Activated CD4-positive, alpha-beta T cell treated with anti-CD3 and anti-CD28 coated beads for 4 hours (primary cell): Measurements from ENCODE around the gene MTG2.
"Not testable (repeated sequence)": the region's sequence is repeated elsewhere in the genome, so short reads cannot be mapped to it uniquely, and the experiment has no call there.

ENCODE experiments used
- DNase-seq, 2 donors: peaks; one replicate each; pipeline ENCODE4 v3.0.0-alpha.2; 2020

The MTG2 gene

DNA sequence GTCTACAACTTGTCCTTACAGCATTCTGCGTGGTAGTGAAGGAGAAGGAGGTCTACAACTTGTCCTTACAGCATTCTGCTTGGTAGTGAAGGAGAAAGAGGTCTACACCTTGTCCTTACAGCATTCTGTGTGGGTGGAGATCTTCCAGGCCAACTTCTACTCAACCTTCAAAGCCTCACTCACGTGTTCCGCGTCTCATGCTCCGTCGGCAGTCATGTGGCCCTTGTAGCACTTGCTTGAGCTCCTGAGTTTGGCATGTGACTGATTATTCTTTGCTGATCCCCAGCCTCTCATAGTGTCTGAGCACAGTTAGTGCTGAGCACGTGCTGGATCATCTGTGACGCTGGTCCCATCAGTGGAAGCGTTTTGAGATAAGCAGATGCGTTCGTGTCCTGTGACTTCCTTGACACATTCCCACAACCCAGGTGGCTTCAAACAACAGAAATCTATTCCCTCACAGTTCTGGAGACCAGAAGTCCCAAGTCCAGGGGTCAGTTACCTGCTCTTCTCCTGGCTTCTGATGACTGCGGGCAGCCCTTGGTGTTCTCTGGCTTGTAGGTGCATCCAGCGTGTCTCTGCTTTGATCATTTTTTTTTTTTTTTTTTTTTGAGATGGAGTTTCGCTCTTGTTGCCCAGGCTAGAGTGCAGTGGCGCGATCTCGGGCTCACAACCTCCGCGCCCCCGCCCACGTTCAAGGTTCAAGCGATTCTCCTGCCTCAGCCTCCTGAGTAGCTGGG, 36.6 kb upstream of the MTG2 start:
- DNase-seq: no peak

DNA sequence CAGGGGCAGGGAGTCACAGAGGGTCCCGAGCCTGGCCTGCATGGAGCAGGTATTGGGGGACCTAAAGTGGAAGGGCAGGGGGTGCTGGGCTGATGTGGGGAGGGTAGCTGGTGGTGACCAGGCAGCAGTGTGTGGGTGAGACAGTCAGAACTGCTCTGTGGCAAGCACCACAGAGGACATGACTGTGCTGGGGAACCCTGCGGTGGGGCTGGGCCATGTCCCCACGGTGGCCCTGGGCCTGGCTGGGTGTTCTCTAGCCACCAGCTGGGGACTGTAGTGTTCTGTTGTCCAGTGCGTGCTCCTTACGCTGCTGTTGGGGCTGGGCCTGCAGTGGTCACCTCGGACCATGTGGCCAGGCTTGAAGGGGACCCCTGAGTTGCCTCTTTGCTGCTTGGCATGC, 35.7 kb upstream of the MTG2 start:
- no peak for DNase-seq

DNA sequence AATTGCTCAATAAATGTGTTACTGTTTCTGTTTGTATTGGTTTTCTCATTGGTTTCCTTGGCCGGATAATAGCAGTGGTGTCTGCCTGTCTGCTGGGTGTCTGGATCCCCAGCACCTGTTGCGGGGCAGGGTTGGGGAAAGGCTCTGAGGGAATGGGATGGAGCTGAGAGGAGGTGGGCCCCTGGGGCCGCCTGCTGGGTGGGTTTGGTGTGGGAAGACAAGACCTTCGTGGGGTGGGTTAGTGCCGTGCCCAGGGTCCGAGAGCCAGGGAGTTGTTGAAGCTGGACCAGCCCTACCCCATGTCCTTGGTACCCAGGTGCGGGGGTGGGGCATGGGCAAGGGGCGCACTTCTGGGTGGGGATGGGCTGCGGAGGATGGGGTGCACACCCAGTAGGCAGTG, 35.3 kb upstream of the MTG2 start:
- no peak for DNase-seq

DNA sequence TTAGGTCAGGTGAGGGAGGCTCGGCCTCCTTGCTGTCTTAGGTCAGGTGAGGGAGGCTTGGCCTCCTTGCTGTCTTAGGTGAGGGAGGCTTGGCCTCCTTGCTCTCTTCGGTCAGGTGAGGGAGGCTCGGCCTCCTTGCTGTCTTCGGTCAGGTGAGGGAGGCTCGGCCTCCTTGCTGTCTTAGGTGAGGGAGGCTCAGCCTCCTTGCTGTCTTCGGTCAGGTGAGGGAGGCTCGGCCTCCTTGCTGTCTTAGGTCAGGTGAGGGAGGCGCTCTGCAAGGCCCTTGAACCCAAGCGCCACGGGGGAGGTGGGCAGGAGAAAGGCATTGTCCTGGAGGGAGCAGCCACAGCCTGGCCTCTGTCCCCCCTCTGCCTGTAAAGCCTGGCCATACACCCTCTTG, 34.4 kb upstream of the MTG2 start:
- not testable (repeated sequence) for DNase-seq

DNA sequence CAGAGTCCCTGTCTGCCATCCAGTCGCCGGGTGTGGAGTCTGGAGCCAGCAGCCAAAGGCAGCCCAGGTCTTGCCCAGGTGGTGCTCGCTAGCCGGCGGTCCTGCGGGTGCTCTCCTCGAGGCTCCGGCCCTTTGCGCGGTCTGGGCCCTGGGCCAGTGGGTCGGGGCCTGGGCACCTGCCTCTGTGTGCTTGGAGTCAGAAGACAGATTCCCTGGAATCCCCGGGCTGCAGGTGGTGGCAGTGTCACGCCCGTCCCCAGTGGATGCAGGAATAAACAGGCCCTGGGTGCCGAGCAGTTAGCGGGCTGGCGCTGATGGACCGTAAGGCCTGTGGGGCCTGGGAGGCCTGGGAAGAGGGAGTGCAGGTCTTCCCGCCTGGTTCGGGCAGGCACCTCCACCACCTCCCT, 33.9 kb upstream of the MTG2 start:
- DNase-seq: no peak

DNA sequence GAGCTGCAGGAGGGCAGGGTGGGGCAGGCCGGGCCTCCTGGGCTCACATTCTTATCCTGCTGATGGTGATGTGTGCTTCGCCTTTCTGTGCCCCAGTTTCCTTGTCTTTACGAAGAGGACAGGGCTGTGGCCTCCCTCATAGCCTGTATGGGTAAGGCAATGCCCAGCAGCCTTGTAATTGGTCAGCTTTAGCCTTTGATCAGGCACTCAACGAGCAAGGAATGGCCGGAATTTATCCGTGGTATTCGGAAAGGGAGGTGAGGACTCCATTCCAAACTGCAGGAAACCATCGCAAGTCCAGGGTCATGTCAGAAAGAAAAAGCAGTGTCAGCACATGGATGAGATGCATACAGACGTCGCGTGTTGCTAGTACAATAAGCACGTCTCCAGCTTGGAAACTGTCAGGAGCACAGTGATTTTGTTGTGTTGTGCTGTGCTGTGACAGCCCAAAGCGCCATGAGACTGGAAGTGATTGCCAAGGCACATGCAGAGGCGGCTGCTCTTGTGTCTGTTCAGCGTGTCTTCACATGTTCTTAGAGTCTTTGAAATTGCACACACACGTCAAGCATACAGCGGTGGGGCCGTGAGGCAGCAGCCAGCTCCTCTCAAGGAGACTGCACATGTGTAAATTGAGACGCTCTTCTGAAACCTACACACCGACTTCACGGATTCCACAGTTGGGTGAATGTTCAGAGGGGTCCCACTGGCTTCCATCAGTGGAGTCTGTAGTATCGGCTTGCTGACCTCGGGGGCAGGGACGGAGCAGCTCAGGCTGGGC, 33.1 kb upstream of the MTG2 start:
- DNase-seq: no peak

DNA sequence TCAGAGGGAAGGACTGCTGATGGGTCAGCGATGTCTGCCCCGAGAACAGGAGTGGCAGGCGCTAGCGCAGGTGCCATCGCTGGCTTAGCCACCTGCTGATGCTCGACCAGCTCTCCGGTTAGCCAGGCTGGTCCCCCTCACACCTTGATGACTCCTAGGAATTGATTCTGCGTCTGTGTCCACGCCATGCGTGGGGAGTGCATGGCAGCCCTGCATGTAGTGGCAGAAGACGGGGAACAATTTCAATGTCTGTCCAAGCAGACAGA, 32.6 kb upstream of the MTG2 start:
- no peak for DNase-seq

DNA sequence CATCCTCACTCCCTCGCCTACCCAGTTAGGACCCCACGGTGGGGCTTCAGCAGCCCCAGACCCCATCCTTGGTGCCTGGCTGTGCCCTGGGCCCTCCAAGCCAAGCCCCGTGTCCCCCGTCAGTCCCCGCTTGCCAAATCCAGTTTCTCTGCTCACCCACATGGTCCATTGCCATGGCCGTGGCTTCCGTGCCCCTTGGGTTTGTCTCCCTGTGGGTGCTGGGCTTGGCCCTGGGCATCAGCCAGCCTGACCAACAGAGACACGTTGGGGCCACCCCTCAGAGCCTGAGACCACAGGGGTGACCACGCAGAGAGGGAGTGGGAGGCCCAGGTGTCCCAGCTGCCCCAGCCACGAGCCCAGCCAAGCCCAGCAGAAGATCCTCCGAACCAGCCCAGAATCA, 31.6 kb upstream of the MTG2 start:
- DNase-seq: no peak

DNA sequence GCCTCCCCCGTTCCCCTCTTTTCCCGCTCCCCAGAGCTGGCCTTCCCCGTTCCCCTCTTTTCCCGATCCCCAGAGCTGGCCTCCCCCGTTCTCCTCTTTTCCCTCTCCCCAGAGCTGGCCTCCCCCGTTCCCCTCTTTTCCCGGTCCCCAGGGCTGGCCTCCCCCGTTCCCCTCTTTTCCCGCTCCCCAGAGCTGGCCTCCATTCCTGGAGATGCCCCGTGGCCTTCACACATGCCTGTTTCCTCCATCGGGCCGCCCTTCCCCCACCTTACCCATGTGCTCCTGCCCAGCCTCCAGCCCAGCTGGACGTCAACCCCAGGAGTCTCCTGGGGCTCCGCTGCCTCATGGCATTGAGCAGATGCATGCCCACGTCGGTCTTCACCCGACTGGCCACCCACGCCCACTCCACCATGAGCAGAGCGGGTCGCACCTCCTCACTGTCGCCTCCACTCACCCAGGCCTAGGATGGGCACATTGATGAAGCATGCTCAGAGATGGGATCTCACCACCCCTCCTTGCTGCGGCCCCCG, 30.9 kb upstream of the MTG2 start:
- no peak for DNase-seq

DNA sequence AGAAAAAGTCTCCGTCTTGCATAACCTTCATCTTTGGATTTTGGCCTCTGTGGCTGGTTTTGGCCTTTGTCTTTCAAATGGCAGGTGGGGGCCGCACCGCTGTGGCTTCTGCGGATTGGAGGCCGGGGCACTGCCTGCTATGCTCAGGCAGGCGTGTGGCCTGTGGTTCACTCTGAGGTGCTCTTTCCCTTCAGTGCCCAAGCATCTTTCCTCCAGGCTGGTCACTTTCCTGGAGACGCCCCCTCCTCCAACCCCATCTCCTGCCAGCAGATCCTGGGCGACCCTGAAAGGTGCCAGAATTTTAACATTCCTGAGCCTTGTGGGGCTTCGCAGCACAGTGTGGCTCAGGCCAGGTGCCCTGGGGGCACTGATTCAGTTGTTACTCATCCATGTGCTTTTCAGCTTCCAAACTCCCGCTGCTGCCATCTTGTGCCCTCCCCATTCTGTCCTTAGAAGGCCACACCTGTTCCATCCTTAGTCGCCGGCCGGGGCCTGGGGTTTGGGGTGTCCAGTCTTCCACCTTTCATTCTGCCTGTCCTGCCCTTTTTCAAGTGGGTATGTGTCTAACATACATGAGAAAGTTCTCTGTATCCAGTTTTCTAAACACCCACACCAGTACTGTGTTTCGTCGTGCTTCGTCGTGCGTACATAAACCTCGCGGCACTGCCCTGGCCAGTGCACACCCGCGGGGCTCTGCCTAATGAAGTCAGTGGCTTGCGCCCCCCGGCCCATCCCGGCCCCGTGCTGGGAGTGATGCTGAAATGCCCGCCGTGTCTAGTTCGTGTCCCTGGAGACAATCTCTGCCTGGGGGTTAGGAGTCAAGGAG, 27.2 kb upstream of the MTG2 start:
- no peak for DNase-seq

DNA sequence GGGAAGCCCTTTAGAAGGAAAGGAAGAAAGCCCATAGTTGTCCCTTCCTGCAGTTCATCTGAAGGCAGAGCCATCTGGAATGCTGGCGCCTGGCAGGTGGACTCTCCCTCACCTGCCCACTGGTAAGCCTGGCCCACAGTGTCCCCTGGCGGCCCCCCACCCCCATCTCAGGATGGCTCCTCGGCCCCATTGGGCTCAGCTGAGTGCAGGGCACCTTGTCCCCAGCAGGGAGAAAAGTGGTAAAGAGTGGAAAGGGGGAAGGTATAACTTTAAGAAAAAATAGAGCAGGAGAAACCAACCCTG, 26.6 kb upstream of the MTG2 start:
- no peak for DNase-seq

DNA sequence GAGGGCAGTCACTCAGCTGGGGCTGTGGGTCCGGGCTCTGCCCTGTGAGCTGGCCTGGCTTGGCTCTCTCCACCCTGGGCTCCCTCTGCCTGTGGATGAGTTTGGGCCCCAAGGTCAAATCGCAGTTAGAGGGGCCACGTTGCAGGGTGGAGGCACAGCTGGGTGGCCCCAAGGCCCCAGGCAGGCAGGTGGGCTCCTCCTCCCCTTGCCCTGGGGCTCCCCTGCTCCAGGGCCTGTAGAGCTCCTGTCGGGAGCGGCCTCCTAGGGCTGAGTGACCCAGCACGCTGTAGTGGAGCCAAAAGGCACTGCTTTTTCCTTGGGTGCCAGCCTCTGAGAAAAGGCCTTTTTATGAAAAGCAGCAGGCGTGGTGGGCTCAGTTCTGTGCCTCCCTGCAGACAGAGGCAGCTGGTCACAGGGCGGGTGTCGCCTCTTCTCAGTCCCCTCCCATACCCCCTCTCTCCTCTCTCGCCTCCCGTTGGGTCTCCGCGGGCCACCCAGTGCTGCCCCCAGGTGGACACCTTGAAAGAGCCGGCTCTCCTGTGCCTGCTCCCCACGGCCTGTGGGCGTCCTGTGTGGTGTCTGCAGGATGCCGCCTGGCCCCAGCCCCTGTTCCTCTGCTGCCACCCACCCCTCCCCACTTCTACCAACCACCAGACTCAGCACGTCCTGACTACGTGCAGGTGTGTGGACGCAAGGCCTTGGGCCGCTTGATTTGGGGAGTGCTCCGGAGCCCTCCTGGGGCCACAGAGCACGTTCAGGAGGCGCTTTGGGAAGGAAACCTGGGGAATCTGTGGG, 26.0 kb upstream of the MTG2 start:
- DNase-seq: peak; percentile 66 to 75

DNA sequence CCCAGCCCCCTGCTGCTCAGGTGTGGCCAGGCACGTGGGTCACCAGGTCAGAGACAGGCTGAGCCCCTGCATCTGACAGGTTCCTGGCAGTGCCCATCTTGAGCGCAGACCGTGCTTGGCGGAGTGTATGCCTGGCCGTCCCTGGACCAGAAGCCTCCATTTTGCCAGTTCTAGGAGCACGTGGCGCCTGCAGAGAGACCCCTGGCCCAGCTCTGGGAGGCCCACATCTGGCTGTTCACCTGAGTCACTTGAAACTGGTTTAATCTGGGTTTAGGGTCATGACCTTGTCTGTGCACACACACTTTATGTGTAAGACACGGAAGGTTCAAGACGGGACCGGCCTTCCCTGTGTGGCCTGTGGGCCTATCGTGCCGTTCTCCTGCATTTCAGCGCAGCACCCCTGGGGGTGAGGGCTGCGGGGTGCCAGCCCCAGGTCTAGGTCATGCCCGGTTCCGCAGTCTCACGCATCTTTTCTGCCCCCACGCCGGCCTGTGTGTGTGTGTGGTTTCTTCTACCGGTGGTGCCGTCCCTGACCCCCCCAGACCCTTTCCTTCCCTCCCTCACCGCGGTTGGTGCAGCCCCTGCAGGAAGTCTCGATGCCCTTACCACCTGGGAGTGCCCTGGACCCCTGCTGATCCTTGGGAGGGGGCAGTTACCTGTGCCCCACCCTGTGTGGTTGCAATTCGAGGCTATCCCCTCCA, 25.3 kb upstream of the MTG2 start:
- DNase-seq: no peak

DNA sequence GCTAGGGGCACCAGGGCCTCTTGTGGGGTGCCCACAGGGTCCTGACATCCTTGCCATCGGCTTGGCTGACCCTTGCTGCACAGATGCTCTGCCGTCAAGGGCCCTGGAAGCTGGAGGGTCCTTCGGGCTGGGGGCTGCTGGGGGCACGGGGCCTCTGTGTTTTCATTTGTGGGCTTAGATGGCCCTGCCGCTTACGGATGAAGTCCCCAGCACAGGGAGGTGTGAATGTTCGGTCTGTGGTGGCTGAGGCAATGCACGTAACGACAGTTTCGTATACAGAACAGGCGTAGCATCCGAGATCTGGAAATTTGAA, 24.8 kb upstream of the MTG2 start:
- DNase-seq: no peak

DNA sequence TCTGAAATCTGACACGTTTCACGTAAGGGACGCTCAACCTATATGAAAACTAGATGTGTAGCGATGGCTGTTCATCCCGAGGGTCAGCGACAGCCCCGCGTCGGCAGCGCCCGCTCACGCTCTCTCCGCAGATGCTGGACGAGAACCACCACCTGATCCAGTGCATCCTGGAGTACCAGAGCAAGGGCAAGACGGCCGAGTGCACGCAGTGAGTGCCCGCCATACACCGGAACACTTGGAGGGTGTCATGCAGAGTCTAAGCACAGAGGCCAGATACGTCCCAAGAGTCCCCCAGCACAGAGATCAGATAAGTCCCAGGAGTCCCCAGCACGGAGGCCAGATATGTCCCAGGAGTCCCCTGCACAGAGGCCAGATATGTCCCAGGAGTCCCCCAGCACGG, 24.3 kb upstream of the MTG2 start:
- DNase-seq: no peak

DNA sequence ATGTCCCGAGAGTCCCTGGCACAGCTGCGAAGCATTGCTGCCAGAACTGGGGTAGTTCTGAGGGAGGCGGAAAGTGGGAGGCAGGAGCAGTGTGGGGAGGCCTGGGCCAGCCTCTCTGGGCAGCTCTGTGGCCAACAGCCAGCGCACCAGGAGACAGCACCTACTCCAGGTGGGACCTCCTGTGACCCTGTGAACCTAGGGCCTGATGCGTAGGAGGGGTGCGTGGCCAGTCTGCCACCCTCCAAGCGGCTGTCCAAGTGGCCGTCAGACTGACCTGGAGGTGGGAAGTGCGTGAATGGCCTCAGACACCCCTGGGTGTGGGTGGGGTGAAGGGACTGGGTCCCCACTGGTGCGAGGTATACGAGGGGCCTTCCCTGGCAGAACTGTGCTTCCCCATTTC, 23.8 kb upstream of the MTG2 start:
- no peak for DNase-seq

DNA sequence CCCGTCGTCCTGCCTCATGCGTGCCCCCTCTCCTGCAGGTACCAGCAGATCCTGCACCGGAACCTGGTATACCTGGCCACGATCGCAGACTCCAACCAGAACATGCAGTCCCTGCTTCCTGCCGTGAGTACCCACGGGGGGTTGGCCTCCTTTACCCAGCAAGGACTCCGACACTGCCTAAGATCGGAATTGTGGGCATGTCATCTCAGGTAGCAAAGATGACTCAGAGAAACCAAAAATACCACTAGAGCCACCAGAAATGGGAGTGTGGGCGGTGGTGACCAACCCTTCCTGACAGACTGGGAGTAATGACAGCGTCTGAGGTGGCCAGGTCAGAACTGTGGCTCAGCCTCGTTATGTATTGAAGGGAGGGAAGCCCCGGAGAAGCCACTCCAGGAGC, 23.0 kb upstream of the MTG2 start:
- peak; percentile 41 to 53 for DNase-seq

DNA sequence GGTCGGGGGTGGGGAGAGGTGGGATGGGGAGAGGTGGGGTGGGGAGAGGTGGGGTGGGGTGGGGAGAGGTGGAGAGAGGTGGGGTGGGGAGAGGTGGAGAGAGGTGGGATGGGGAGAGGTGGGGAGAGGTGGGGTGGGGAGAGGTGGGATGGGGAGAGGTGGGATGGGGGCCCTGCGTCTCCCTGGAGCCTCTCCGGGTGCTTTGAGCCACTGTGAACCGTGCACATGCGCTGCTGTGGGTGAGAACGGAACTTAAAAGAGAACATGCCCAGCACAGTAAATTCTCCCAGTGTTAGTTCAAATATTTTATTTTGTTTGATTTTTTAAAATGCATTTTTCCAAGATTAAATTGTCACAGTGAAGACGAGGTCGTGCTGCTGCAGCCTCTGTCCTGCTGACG, 22.6 kb upstream of the MTG2 start:
- no peak for DNase-seq

DNA sequence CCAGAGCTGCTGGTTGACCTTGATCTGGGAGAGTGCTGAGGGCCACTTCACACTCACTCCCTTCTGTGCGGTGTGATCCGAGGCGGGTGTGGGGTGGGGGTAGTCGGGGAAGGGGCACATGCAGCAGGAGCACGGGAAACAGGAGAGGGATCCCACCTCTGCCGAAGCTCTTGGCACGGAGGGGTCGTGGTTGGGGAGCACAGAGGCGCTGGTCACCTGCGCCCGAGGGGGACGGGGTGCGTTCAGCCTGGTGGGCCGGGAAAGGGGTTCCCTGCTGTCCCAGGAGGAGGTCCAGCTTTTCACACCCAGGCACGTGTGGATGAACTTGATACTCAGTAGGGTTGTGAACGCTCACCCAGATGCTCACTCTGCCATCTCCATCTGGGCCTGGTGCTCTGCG, 22.0 kb upstream of the MTG2 start:
- no peak for DNase-seq

DNA sequence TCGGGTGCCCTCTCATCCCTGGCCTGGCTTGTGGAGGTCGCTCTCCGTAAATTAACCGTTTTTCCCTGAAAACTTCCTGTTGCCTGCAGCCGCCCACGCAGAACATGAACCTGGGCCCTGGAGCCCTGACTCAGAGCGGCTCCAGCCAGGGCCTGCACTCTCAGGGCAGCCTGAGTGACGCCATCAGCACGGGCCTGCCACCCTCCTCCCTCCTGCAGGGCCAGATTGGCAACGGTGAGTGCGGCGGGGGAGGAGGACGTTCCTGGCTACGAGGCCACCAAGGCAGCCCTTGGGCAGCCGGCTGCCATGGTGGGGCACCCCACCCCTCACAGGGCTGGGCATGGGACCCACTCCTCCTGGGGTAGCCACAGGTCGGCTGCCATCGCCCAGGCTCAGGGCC, 21.5 kb upstream of the MTG2 start:
- DNase-seq: no peak

DNA sequence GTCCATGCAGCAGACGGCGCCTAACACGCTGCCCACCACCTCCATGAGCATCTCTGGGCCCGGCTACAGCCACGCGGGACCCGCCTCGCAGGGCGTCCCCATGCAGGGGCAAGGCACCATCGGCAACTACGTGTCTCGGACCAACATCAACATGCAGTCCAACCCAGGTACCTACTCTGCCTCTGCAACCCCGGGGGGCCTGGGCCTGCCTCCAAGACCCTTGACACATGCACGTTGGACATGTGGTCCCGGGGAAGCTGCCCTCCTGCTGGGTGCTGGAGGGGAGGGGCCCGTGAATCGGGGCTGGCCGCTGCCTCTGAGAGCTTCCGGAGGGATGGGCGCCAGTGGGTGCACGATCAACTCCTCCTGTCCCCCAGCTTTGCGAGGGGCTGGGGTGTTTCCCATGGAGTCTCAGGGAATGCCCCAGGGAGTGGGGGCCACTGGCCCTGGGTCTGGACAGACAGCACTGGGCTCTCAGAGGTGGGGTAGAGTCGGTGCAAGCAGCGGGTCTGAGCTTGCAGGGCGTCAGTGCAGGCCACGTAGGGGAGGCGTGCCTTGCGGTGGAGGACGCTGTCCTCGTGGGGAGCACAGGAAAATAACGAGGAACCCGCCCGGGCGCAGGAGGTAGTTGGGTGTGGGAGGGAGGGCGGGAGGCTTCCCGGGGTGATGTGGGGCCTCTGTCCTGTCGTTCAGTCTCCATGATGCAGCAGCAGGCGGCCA, 19.9 kb upstream of the MTG2 start:
- no peak for DNase-seq

DNA sequence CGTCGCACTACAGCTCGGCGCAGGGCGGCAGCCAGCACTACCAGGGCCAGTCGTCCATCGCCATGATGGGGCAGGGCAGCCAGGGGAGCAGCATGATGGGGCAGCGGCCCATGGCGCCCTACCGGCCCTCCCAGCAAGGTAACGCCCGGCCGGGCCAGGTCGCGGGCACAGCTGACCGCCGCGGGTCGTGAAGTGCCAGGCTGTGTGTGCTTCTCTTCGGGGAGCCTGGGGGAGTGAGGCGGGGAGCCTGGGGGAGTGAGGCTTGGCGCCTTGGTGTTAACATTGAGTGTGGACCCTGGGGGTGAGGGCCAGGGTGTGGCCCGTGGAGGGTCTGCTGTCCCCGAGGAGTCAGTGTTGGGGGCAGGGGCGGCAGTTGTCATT, 19.4 kb upstream of the MTG2 start:
- DNase-seq: no peak
